GM12891 (cell line): Measurements from ENCODE around the gene MYO1D.

Experiments used
- POLR2A ChIP-seq: IDR thresholded peaks from 2 replicates; pipeline ENCODE4 v1.6.1; 2011; ENCODE audit warnings: low read depth, low read length, control low read depth
- POLR2AphosphoS5 ChIP-seq: IDR thresholded peaks from 2 replicates; pipeline ENCODE4 v1.6.1; 2011; ENCODE audit warnings: low read depth, low read length, control low read depth
- TAF1 ChIP-seq: IDR thresholded peaks from 2 replicates; pipeline ENCODE4 v1.6.1; 2011; ENCODE audit warnings: low read depth, low read length, control low read depth

- TF ChIP-seq TAF1 (no peak), POLR2A (no peak), POLR2AphosphoS5 (no peak)
These were observed 57.9 kb downstream of the MYO1D start for GRCh38 chr17:32819035-32819434.
